Gastroesophageal sphincter (tissue), 4 donors: ENCODE data around the gene SH3PXD2B. TPM values are rescaled to one million over a fixed set of nuclear protein-coding genes. Genes with fewer than 3 reads are reported as not detected.

Experiments
- ATAC-seq: fragments of 150-250 bp; one replicate; pipeline ENCODE4 v1.9.1; 2016; ENCODE audit warnings: mild to moderate bottlenecking, moderate library complexity
- H3K27ac ChIP-seq, 4 donors: fragments of 200-600 bp; sonication (generic) in 3 of 4; 1 replicate in 3 of 4; 2 replicates in 1 of 4; pipeline ENCODE4 v1.5.1; 2016 to 2019
- H3K27me3 ChIP-seq: fragments of 200-600 bp; sonication (generic); one replicate; pipeline ENCODE4 v1.5.1; 2019
- H3K36me3 ChIP-seq, 2 donors: fragments of 200-600 bp; sonication (generic); one replicate each; pipeline ENCODE4 v1.5.1; 2019; ENCODE audit warnings: control low read depth in 1 of 2
- H3K4me1 ChIP-seq, 3 donors: fragments of 200-600 bp; sonication (generic); 1 replicate in 2 of 3; 2 replicates in 1 of 3; pipeline ENCODE4 v1.5.1; 2016 to 2019; ENCODE audit warnings: control low read depth in 2 of 3
- H3K4me3 ChIP-seq, 2 donors: fragments of 200-600 bp; sonication (generic); one replicate each; pipeline ENCODE4 v1.5.1; 2019; ENCODE audit warnings: mild to moderate bottlenecking in 1 of 2, moderate library complexity in 1 of 2
- H3K9me3 ChIP-seq, 3 donors: fragments of 200-600 bp; sonication (generic); one replicate each; pipeline ENCODE4 v1.5.1; 2017 to 2019; ENCODE audit warnings: control low read depth in 2 of 3
- EP300 ChIP-seq: sonication (generic); formaldehyde crosslinking; IDR thresholded peaks from one replicate; pipeline ENCODE4 v1.6.1; 2017; ENCODE audit warnings: antibody characterized with exemption, mild to moderate bottlenecking
- POLR2A ChIP-seq, 2 donors: fragments of 450-650 bp; IDR thresholded peaks; one replicate each; pipeline ENCODE4 v1.6.1; 2017; ENCODE audit warnings: antibody characterized with exemption in 2 of 2, mild to moderate bottlenecking in 2 of 2, moderate library complexity in 1 of 2
- POLR2AphosphoS5 ChIP-seq: sonication (generic); formaldehyde crosslinking; IDR thresholded peaks from one replicate; pipeline ENCODE4 v1.6.1; 2017; ENCODE audit warnings: antibody characterized with exemption
- WGBS, 2 donors: methylation state at CpG; one replicate each; pipeline ENCODE4 v1.1.5; 2018; ENCODE audit warnings: low coverage in 1 of 2; 5-methylcytosine and 5-hydroxymethylcytosine counted together
- total RNA-seq, 4 donors: library from RNA; depleted of rRNA; stranded (reverse); fragments of >200 nt; gene quantifications; one replicate each; pipeline ENCODE4 v1.1.0, GENCODE V29; 2016
- TF ChIP-seq, protein P1 (sequence below), 4 experiments: fragments of 200-600 bp in 2 of 4; fragments of 450-650 bp in 2 of 4; sonication (generic) in 1 of 4; IDR thresholded peaks; one replicate each; pipeline ENCODE4 v1.5.1; 2017 to 2019; ENCODE audit warnings: antibody characterized with exemption in 4 of 4, mild to moderate bottlenecking in 2 of 4, moderate library complexity in 2 of 4

The SH3PXD2B gene
- total RNA-seq, 4 donors from 2014 or later: 40.2 to 80.9 (median 56.0) TPM

DNA sequence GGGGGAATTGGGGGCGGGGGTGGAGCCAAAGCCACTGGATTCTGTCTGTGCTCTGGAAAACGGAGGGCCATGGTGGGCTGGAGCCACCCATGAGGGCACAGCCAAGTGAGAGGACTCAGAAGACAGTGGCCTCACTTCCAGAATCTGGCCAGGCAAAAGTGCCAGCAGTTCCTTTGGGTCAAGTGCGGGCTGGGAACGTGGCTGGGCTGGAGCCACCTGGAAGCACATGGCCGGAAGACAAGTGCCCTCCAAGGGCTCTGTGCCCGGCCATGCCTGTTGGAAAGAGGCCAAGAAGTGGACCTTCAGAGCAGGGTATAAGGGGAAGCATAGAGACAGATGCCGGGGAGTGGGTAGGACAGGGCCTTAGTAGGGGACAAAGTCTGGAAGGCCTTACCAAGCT is 11.7 kb upstream of the SH3PXD2B start:
- 84 to 89% methylated on average over 1 to 4 of the region's 7 CpGs for WGBS, 2 donors
- TF ChIP-seq POLR2AphosphoS5 (no peak), EP300 (no peak), POLR2A (IDR thresholded peaks at IDR 0.05) (no peak)
- TF ChIP-seq, protein P1, sequence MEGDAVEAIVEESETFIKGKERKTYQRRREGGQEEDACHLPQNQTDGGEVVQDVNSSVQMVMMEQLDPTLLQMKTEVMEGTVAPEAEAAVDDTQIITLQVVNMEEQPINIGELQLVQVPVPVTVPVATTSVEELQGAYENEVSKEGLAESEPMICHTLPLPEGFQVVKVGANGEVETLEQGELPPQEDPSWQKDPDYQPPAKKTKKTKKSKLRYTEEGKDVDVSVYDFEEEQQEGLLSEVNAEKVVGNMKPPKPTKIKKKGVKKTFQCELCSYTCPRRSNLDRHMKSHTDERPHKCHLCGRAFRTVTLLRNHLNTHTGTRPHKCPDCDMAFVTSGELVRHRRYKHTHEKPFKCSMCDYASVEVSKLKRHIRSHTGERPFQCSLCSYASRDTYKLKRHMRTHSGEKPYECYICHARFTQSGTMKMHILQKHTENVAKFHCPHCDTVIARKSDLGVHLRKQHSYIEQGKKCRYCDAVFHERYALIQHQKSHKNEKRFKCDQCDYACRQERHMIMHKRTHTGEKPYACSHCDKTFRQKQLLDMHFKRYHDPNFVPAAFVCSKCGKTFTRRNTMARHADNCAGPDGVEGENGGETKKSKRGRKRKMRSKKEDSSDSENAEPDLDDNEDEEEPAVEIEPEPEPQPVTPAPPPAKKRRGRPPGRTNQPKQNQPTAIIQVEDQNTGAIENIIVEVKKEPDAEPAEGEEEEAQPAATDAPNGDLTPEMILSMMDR (IDR thresholded peaks at IDR 0.05): no peak
- ATAC-seq: no peak
- Histone ChIP-seq H3K4me1 (no peaks in the 10 kb centered on the region), H3K27ac (no peak overlapping the region), H3K36me3 (no peaks in the 10 kb centered on the region), H3K9me3 (peaks cover 0 to 24% (median 0%) of the 10 kb centered on the region in 3 donors), H3K27me3 (no peaks in the 10 kb centered on the region), H3K4me3 (no peak overlapping the region)

DNA sequence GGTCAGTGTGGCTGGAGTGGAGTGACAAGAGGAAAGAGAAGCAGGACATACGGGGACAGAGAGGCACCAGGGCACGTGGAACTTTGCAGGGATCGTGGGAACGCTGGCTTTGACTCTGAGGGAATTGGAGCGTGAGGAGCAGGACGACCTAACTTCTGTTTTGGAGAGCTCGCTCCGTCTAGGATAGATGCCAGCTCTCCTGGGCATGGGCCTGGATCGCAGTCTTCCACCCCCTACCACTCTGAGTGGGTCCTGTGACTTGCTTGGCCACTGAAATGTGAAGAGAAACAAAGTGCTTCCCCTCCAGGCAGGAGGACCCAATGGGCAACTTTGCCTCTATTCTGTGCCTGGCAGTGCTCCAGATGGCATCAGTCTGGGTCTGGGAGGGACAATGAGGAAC is 8.7 kb upstream of the SH3PXD2B start:
- no peak for ATAC-seq
- TF ChIP-seq POLR2A (IDR thresholded peaks at IDR 0.05) (no peak), POLR2AphosphoS5 (no peak)
- TF ChIP-seq, protein P1 (IDR thresholded peaks at IDR 0.05): no peak
- 83% methylated on average over 7 of the region's 9 CpGs; no CpG with 5 or more reads in 1 of the 2 donors for WGBS, 2 donors

DNA sequence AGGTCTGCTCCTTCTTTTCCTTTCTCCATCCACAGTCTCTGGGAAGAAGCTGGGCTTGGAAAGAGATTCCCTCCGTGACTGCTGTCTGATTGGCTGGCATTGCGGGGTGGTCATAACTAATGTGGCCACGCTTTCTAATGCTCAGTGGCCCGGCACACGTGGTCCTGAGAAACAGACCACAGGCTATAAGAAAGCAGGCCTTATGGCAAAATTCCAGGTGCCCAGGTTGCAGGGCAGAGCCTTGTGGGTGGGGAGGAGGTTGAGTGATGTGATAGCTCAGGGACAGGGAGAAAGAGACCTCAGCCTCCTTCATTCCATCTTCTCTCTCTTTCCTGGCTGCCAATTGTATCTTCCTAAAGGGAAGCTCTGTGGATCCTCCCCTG is 5.4 kb upstream of the SH3PXD2B start:
- H3K4me1 ChIP-seq: peaks cover 0 to 20% (median 3%) of the 10 kb centered on the region in 3 donors
- H3K27me3 ChIP-seq: no peaks in the 10 kb centered on the region
- H3K4me3 ChIP-seq: no peak overlapping the region
- H3K36me3 ChIP-seq: no peaks in the 10 kb centered on the region
- TF ChIP-seq POLR2AphosphoS5 (no peak), EP300 (no peak), POLR2A (IDR thresholded peaks at IDR 0.05) (no peak)
- TF ChIP-seq, protein P1 (IDR thresholded peaks at IDR 0.05): no peak
- H3K27ac ChIP-seq: no peak overlapping the region
- no peak for ATAC-seq
- WGBS, 2 donors: 89% methylated on average over 4 of the region's 5 CpGs; no CpG with 5 or more reads in 1 of the 2 donors
- H3K9me3 ChIP-seq: peaks cover 0 to 16% (median 0%) of the 10 kb centered on the region in 3 donors

More for the DNA sequence above, 8.7 kb upstream of the SH3PXD2B start:
- Histone ChIP-seq H3K9me3 (peaks cover 0 to 18% (median 0%) of the 10 kb centered on the region in 3 donors), H3K36me3 (no peaks in the 10 kb centered on the region), H3K4me3 (no peak overlapping the region), H3K27me3 (no peaks in the 10 kb centered on the region), H3K4me1 (no peaks in the 10 kb centered on the region), H3K27ac (no peak overlapping the region)

DNA sequence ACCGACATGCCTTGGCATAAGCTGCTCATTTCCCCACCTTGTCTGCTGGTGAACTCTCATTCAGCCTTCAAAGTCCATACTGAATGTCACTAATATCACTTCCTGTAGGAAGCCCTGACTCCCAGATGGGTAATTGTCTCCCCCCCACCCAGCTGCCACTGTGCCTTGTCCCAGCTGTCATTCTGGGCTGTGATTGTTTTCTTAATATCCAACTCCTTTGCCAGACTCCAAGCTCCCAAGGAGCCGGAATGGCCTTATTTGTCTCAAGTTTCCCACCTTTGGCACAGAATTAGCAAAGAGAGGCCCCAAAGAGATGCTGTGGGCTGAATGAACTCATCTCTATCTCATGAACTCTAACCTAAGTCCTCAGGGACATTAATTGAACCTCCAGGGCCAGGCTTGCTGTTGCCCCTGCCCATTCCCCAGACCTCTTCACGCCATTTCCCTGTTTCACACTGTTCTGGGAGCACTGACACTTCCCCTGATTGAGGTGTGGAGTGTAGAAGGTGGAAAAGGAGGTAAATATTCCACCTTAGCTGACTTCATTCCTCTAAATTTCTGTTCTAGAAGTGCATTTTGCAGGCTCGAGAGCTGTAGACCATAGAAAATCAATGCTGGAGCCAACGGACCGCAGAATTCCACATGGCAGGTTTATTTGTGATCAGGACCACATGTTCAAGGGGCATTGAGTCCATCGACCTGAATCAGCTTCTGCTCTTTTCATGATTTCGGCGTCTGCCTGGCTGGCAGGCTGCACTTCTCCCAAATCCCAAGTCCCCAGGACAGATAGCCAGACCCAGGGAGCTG is 4.9 kb upstream of the SH3PXD2B start:
- no peak overlapping the region for H3K27ac ChIP-seq
- 71 to 81% methylated on average over 5 of the region's 9 CpGs for WGBS, 2 donors
- TF ChIP-seq, protein P1 (IDR thresholded peaks at IDR 0.05): no peak
- TF ChIP-seq EP300: no peak
- no peak for TF ChIP-seq POLR2AphosphoS5
- no peak for TF ChIP-seq POLR2A (IDR thresholded peaks at IDR 0.05)
- H3K4me3 ChIP-seq: no peak overlapping the region
- H3K36me3 ChIP-seq: no peaks in the 10 kb centered on the region
- H3K4me1 ChIP-seq: peaks cover 0 to 22% (median 3%) of the 10 kb centered on the region in 3 donors
- ATAC-seq: no peak
- no peaks in the 10 kb centered on the region for H3K27me3 ChIP-seq
- H3K9me3 ChIP-seq: peaks cover 0 to 12% (median 0%) of the 10 kb centered on the region in 3 donors
